HepG2 (cell line): ENCODE results near the gene CHRNB2. TPM values are rescaled to one million over a fixed set of nuclear protein-coding genes. Genes with fewer than 3 reads are reported as not detected.

Experiments used
- ADNP ChIP-seq: sonication (generic); formaldehyde crosslinking; IDR thresholded peaks from 2 replicates; pipeline ENCODE4 v1.4.0; 2020; ENCODE audit warnings: missing genetic modification reagents
- AKNA ChIP-seq: sonication (generic); formaldehyde crosslinking; IDR thresholded peaks from 2 replicates; pipeline ENCODE4 v1.4.0; 2020; ENCODE audit warnings: missing genetic modification reagents, borderline replicate concordance
- FOXA1 ChIP-seq, 2 experiments: fragments of 450-650 bp in 1 of 2; sonication (generic) in 1 of 2; formaldehyde crosslinking in 1 of 2; IDR thresholded peaks; 2 replicates each; pipeline versions ENCODE4 v1.4.0 to v1.6.1; 2016 to 2020; ENCODE audit warnings: missing genetic modification reagents in 1 of 2
- IRF2 ChIP-seq: IDR thresholded peaks from 2 replicates; pipeline ENCODE4 v1.6.1; 2018; ENCODE audit warnings: missing genetic modification reagents, missing compliant biosample characterization
- MTF1 ChIP-seq: sonication (generic); formaldehyde crosslinking; IDR thresholded peaks from 2 replicates; pipeline ENCODE4 v1.5.0; 2020; ENCODE audit warnings: missing genetic modification reagents
- MYC ChIP-seq: sonication (generic); formaldehyde crosslinking; IDR thresholded peaks from 2 replicates; pipeline ENCODE4 v1.9.0; 2021; ENCODE audit warnings: missing genetic modification reagents, borderline replicate concordance
- NCOA2 ChIP-seq: sonication (generic); formaldehyde crosslinking; IDR thresholded peaks from 2 replicates; pipeline ENCODE4 v1.8.0; 2022; ENCODE audit warnings: inconsistent platforms
- POGZ ChIP-seq: sonication (generic); formaldehyde crosslinking; IDR thresholded peaks from 2 replicates; pipeline ENCODE4 v1.4.0; 2020; ENCODE audit warnings: mild to moderate bottlenecking, missing genetic modification reagents
- TFE3 ChIP-seq: IDR thresholded peaks from 2 replicates; pipeline ENCODE4 v1.6.1; 2016
- TP53 ChIP-seq: sonication (generic); formaldehyde crosslinking; conservative IDR thresholded peaks from 2 replicates; pipeline ENCODE4 v1.4.0; 2020; ENCODE audit warnings: missing genetic modification reagents
- ZC3H13 ChIP-seq: sonication (generic); formaldehyde crosslinking; IDR thresholded peaks from 2 replicates; pipeline ENCODE4 v1.8.1; 2023; ENCODE audit warnings: mild to moderate bottlenecking, missing genetic modification reagents, moderate library complexity
- ZFP90 ChIP-seq: sonication (generic); formaldehyde crosslinking; IDR thresholded peaks from 2 replicates; pipeline ENCODE4 v1.8.0; 2022; ENCODE audit warnings: missing genetic modification reagents, mild to moderate bottlenecking, inconsistent platforms, borderline replicate concordance
- ZNF10 ChIP-seq: sonication (generic); formaldehyde crosslinking; IDR thresholded peaks from 2 replicates; pipeline ENCODE4 v1.4.0; 2020; ENCODE audit warnings: mild to moderate bottlenecking, low read depth, missing genetic modification reagents, borderline replicate concordance
- ZNF296 ChIP-seq: sonication (generic); formaldehyde crosslinking; conservative IDR thresholded peaks from 2 replicates; pipeline ENCODE4 v1.5.0; 2020; ENCODE audit warnings: mild to moderate bottlenecking, missing genetic modification reagents
- ZNF557 ChIP-seq: sonication (generic); formaldehyde crosslinking; IDR thresholded peaks from 2 replicates; pipeline ENCODE4 v1.4.0; 2020; ENCODE audit warnings: missing genetic modification reagents
- polyA plus RNA-seq, 8 experiments: library from polyadenylated mRNA; depleted of rRNA in 3 of 8; stranded (reverse) in 7 of 8; unstranded in 1 of 8; fragments of >200 nt; fragmentation: Illumina TruSeq in 4 of 8; extraction: Trizol in 4 of 8; gene quantifications; 2 replicates each; pipeline versions ENCODE4 v1.2.1 to v1.2.3, GENCODE V29; 2011 to 2016; ENCODE audit warnings: low read depth in 4 of 8, missing spikeins in 1 of 8, mixed read lengths in 1 of 8; ENCODE audit not compliant: insufficient read depth in 1 of 8
- total RNA-seq, 5 experiments: library from RNA; depleted of rRNA; stranded (reverse); fragments of >200 nt; fragmentation: Illumina TruSeq; extraction: Trizol; gene quantifications; 2 replicates each; pipeline ENCODE4 v1.2.3, GENCODE V29; 2016; ENCODE audit warnings: low read depth in 1 of 5
- TF ChIP-seq, protein P1 (sequence below): sonication (generic); formaldehyde crosslinking; IDR thresholded peaks from 2 replicates; pipeline ENCODE4 v1.4.0; 2020; ENCODE audit warnings: mild to moderate bottlenecking, missing genetic modification reagents
- TF ChIP-seq, protein P2 (sequence below): fragments of 450-650 bp; IDR thresholded peaks from 2 replicates; pipeline ENCODE4 v1.6.1; 2016
- TF ChIP-seq, protein P3 (sequence below): sonication (generic); formaldehyde crosslinking; IDR thresholded peaks from 2 replicates; pipeline ENCODE4 v1.4.0; 2020; ENCODE audit warnings: missing genetic modification reagents

CHRNB2 gene
- total and polyA plus RNA-seq, 2 of the 13 experiments (the other 11 are each of a cell fraction or from before 2014, with no cell fraction given) = 0.03 to 0.07 TPM

DNA sequence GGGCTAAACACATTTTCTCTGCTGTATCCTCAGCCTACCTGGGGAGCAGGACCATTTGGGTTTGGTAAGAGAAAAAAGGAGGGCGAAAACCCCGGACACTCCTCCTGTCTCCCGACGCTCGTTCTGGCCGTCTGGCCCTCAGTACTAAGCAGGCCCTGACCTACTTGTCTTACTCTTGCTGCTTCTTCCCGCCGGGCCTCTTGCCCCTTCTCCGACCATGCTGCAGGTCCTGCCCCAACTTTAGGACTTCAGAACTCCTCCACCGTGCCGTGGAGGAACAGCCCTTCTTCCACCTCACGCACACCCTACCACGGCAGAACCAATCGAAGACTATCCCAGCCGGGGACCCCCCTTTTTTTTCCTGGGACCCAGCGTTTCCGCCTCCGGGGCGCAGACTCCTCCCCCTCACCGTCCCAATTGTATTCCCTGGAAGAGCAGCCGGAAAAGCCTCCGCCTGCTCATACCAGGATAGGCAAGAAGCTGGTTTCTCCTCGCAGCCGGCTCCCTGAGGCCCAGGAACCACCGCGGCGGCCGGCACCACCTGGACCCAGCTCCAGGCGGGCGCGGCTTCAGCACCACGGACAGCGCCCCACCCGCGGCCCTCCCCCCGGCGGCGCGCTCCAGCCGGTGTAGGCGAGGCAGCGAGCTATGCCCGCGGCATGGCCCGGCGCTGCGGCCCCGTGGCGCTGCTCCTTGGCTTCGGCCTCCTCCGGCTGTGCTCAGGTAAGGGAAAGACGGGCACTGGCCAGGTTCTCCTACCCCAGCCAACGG is at the start of gene CHRNB2 (continued):
- TF ChIP-seq ZFP90 (CRISPR knock-in tag) = peak; percentile 54; the same call in 1 of the 2 replicates
- peak; percentile 94; the same call in 1 of the 2 replicates for TF ChIP-seq ZNF557 (CRISPR knock-in tag)
- TF ChIP-seq NCOA2 (CRISPR knock-in tag) = peak; percentile 50; the same call in 1 of the 2 replicates
- TF ChIP-seq, protein P1, sequence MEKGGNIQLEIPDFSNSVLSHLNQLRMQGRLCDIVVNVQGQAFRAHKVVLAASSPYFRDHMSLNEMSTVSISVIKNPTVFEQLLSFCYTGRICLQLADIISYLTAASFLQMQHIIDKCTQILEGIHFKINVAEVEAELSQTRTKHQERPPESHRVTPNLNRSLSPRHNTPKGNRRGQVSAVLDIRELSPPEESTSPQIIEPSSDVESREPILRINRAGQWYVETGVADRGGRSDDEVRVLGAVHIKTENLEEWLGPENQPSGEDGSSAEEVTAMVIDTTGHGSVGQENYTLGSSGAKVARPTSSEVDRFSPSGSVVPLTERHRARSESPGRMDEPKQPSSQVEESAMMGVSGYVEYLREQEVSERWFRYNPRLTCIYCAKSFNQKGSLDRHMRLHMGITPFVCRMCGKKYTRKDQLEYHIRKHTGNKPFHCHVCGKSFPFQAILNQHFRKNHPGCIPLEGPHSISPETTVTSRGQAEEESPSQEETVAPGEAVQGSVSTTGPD = no peak
- TF ChIP-seq ZNF10 (CRISPR knock-in tag) = no peak
- peak; percentile 30; the same call in 1 of the 2 replicates for TF ChIP-seq AKNA (CRISPR knock-in tag)
- TF ChIP-seq ZNF296 (CRISPR knock-in tag) = no peak; the same call in 1 of the 2 replicates
- peak; percentile 70 for TF ChIP-seq ZC3H13 (CRISPR knock-in tag)
- TF ChIP-seq, protein P2, sequence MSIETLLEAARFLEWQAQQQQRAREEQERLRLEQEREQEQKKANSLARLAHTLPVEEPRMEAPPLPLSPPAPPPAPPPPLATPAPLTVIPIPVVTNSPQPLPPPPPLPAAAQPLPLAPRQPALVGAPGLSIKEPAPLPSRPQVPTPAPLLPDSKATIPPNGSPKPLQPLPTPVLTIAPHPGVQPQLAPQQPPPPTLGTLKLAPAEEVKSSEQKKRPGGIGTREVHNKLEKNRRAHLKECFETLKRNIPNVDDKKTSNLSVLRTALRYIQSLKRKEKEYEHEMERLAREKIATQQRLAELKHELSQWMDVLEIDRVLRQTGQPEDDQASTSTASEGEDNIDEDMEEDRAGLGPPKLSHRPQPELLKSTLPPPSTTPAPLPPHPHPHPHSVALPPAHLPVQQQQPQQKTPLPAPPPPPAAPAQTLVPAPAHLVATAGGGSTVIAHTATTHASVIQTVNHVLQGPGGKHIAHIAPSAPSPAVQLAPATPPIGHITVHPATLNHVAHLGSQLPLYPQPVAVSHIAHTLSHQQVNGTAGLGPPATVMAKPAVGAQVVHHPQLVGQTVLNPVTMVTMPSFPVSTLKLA = no peak
- peak; percentile 76; the same call in 1 of the 2 replicates for TF ChIP-seq MYC
- TF ChIP-seq TFE3 (CRISPR knock-in tag) = peak; percentile 85
- TF ChIP-seq, protein P3, sequence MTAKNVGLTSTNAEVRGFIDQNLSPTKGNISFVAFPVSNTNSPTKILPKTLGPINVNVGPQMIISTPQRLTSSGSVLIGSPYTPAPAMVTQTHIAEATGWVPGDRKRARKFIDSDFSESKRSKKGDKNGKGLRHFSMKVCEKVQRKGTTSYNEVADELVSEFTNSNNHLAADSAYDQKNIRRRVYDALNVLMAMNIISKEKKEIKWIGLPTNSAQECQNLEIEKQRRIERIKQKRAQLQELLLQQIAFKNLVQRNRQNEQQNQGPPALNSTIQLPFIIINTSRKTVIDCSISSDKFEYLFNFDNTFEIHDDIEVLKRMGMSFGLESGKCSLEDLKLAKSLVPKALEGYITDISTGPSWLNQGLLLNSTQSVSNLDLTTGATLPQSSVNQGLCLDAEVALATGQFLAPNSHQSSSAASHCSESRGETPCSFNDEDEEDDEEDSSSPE (CRISPR knock-in tag) = peak; percentile 52; the same call in 1 of the 2 replicates
- TF ChIP-seq IRF2 (CRISPR knock-in tag) = peak; percentile 87; the same call in 1 of the 2 replicates
- no peak for TF ChIP-seq TP53 (CRISPR knock-in tag)
- TF ChIP-seq ADNP = no peak
- peak; percentile 80; the same call in 1 of the 2 replicates for TF ChIP-seq MTF1
- TF ChIP-seq POGZ (CRISPR knock-in tag) = peak; percentile 15; the same call in 1 of the 2 replicates
- TF ChIP-seq FOXA1 (IDR thresholded peaks at IDR 0.05) = no peak
- no peak for TF ChIP-seq FOXA1 (CRISPR knock-in tag; IDR thresholded peaks at IDR 0.05)
